COLO668 (cell line): Measurements from ENCODE around the gene CYB5R3.
"Not testable (repeated sequence)": the region's sequence is repeated elsewhere in the genome, so short reads cannot be mapped to it uniquely, and the experiment has no call there.

ENCODE experiments used
- DNase-seq: peaks from one replicate; lab custom pipeline; 2025; ENCODE audit not compliant: unreplicated experiment; lab: John Stamatoyannopoulos, UW

CYB5R3 gene

GRCh38 chr22:42679691-42680090, 30.5 kb upstream of the CYB5R3 start:
- no peak for DNase-seq

GRCh38 chr22:42678894-42679293, 29.7 kb upstream of the CYB5R3 start:
- no peak for DNase-seq

- DNase-seq = not testable (repeated sequence)
Observed at GRCh38 chr22:42677936-42678335, 28.7 kb upstream of the CYB5R3 start.

- no peak for DNase-seq
Observed at GRCh38 chr22:42676059-42676607, 26.9 kb upstream of the CYB5R3 start.

- DNase-seq = peak; percentile 27
Observed at GRCh38 chr22:42673898-42674401, 24.8 kb upstream of the CYB5R3 start.

GRCh38 chr22:42673071-42673470, 23.9 kb upstream of the CYB5R3 start:
- DNase-seq = not testable (repeated sequence)

- no peak for DNase-seq
Observed at GRCh38 chr22:42670921-42671709, 21.9 kb upstream of the CYB5R3 start.

GRCh38 chr22:42670046-42670445, 20.9 kb upstream of the CYB5R3 start:
- no peak for DNase-seq

- DNase-seq = not testable (repeated sequence)
Observed at GRCh38 chr22:42666393-42666792, 17.2 kb upstream of the CYB5R3 start.

- DNase-seq = no peak
Observed at GRCh38 chr22:42664976-42665831, 16.0 kb upstream of the CYB5R3 start.

- DNase-seq = peak; percentile 75
Observed at GRCh38 chr22:42661985-42662831, 13.0 kb upstream of the CYB5R3 start.

GRCh38 chr22:42656578-42656977, 7.4 kb upstream of the CYB5R3 start:
- DNase-seq = no peak

GRCh38 chr22:42655693-42656092, 6.5 kb upstream of the CYB5R3 start:
- DNase-seq = peak; percentile 93

GRCh38 chr22:42654436-42655073, 5.4 kb upstream of the CYB5R3 start:
- DNase-seq = no peak

GRCh38 chr22:42653999-42654398, 4.8 kb upstream of the CYB5R3 start:
- DNase-seq = no peak

- peak; percentile 14 for DNase-seq
Observed at GRCh38 chr22:42651134-42651533, 1.9 kb upstream of the CYB5R3 start.

GRCh38 chr22:42648368-42649245, 585 bp downstream of the CYB5R3 start:
- DNase-seq = peak; percentile 57

- DNase-seq = no peak
Observed at GRCh38 chr22:42648017-42648367, 1.2 kb downstream of the CYB5R3 start.
